Neutrophil (primary cell): ENCODE results near the gene NFIA.
A peak's percentile ranks its signal among the peaks of the same experiment; 100 is the strongest.

ENCODE experiments used
- H3K27ac ChIP-seq: fragments of 200-600 bp; sonication (generic); 2 replicates; pipeline ENCODE4 v1.5.1; 2016; ENCODE audit warnings: mild to moderate bottlenecking, moderate library complexity
- H3K27me3 ChIP-seq: fragments of 200-600 bp; sonication (generic); 2 replicates; pipeline ENCODE4 v1.6.0; 2016; ENCODE audit warnings: mild to moderate bottlenecking
- H3K36me3 ChIP-seq: fragments of 200-600 bp; sonication (generic); 2 replicates; pipeline ENCODE4 v1.5.1; 2017
- H3K4me1 ChIP-seq, 2 experiments: fragments of 200-600 bp in 1 of 2; sonication (generic) in 1 of 2; 1 replicate in 1 of 2; 2 replicates in 1 of 2; pipeline versions ENCODE4 v1.5.1 to v1.6.1; 2013 to 2016; ENCODE audit warnings: low read depth in 1 of 2, low read length in 1 of 2, mild to moderate bottlenecking in 1 of 2, moderate library complexity in 1 of 2; ENCODE audit not compliant: control insufficient read depth in 1 of 2, insufficient read depth in 1 of 2
- H3K4me3 ChIP-seq, 2 experiments: fragments of 200-600 bp in 1 of 2; sonication (generic) in 1 of 2; 1 replicate in 1 of 2; 2 replicates in 1 of 2; pipeline ENCODE4 v1.5.1; 2013 to 2016; ENCODE audit warnings: low read depth in 1 of 2, low read length in 1 of 2, mild to moderate bottlenecking in 1 of 2, moderate library complexity in 1 of 2
- H3K9me3 ChIP-seq: fragments of 200-600 bp; sonication (generic); 2 replicates; pipeline ENCODE4 v1.5.1; 2016
- TF ChIP-seq, protein P1 (sequence below): fragments of 200-600 bp; sonication (generic); IDR thresholded peaks from 2 replicates; pipeline ENCODE4 v1.5.1; 2016; ENCODE audit warnings: antibody characterized with exemption

Gene NFIA

DNA sequence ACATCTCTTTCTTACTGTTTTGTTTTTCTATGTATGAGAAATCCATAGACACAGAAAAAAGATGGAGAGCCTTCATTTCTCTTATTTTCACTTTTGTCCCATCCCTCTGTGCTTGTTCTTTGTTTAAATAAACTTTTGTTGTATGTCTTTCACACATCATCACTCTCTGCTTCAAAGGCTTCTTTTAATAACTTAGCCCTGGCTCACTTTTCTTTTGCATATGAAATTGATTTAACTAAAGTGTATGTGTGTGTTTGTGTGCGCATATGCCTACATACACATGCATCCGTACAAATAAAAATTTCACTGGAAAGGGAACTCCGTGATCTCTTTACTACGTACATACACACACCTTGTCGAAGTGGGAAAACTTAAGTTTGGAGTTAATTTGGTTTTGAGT lies 168.6 kb downstream of the NFIA start:
- TF ChIP-seq, protein P1, sequence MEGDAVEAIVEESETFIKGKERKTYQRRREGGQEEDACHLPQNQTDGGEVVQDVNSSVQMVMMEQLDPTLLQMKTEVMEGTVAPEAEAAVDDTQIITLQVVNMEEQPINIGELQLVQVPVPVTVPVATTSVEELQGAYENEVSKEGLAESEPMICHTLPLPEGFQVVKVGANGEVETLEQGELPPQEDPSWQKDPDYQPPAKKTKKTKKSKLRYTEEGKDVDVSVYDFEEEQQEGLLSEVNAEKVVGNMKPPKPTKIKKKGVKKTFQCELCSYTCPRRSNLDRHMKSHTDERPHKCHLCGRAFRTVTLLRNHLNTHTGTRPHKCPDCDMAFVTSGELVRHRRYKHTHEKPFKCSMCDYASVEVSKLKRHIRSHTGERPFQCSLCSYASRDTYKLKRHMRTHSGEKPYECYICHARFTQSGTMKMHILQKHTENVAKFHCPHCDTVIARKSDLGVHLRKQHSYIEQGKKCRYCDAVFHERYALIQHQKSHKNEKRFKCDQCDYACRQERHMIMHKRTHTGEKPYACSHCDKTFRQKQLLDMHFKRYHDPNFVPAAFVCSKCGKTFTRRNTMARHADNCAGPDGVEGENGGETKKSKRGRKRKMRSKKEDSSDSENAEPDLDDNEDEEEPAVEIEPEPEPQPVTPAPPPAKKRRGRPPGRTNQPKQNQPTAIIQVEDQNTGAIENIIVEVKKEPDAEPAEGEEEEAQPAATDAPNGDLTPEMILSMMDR = no peak
- Histone ChIP-seq H3K36me3 (no peaks in the 10 kb centered on the region), H3K4me3 (no peak overlapping the region), H3K4me1 (peaks cover 38 to 48% of the 10 kb centered on the region in 2 experiments), H3K27ac (no peak overlapping the region), H3K27me3 (no peaks in the 10 kb centered on the region), H3K9me3 (no peaks in the 10 kb centered on the region)

DNA sequence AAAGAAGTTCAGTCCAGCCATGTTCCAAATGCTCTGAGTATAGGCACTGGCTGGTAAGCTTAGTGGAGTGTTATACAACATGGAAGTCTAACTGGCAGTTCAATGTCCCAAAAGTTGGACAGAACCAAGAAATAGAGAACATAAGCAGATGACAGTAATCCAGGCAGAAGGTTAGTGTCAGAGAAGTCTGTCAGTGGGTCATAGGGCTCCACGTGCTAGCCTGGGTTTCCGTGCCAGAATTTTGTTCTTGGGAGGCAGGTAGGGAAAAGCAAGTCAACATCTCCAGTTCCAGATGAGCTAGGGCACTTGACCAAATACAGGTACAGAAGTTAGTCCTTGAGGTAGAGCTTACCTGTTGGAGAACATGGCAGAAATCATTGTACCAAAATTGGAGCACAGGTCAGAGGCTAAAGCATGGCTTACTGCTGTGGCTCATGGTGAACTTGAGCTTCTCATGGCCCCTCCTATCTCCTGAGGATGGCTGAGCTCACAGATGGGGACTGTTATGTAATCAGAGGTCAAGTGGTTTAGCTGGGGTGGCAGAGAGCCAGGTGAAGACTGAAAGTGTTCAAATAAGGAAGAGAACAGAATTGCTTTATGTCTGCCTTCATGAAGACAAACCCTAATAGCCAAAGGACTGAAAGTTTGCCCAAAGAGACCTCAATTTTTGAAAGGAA lies 170.8 kb downstream of the NFIA start:
- Histone ChIP-seq H3K27me3 (no peaks in the 10 kb centered on the region), H3K9me3 (no peaks in the 10 kb centered on the region), H3K36me3 (no peaks in the 10 kb centered on the region), H3K4me3 (no peak overlapping the region), H3K27ac (peak overlapping the region; percentile 65), H3K4me1 (peaks cover 33 to 40% of the 10 kb centered on the region in 2 experiments)
- TF ChIP-seq, protein P1 = no peak

DNA sequence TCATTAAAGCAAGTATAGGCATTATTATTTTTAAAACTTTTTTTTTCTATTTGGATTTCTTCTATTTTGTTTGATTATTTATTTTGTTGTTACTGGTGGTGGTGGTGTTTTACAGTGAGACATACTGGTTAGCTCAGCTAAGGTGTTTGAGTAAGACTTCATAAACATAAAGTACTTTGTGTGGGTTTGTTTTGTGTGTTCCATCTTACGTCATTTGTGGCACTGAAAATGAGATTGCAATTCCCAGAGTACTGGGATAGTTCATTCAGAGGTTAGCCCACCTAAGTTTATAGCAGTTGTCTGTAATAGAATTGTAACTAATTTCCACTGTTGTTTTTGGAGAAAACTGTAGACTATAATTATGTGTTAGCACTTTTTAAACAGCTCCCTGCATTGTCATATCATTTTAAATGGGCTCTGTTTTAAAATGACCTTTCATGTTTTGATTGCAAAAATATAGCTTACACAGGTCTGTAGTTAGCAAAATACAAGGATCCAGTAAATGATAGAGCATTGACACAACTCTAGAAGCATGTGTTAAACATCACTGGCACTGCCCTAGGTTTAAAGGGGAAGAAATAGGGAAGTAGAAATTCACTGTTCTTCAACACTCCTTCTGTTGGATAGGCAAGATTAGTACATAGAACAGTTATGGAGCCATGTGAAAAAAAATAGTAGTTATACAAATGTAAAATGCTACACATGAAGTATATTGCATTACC lies 171.7 kb downstream of the NFIA start:
- Histone ChIP-seq H3K4me3 (no peak overlapping the region), H3K4me1 (peaks cover 28 to 34% of the 10 kb centered on the region in 2 experiments), H3K36me3 (no peaks in the 10 kb centered on the region), H3K9me3 (no peaks in the 10 kb centered on the region), H3K27me3 (no peaks in the 10 kb centered on the region), H3K27ac (peak overlapping the region; percentile 65)
- TF ChIP-seq, protein P1 = no peak

DNA sequence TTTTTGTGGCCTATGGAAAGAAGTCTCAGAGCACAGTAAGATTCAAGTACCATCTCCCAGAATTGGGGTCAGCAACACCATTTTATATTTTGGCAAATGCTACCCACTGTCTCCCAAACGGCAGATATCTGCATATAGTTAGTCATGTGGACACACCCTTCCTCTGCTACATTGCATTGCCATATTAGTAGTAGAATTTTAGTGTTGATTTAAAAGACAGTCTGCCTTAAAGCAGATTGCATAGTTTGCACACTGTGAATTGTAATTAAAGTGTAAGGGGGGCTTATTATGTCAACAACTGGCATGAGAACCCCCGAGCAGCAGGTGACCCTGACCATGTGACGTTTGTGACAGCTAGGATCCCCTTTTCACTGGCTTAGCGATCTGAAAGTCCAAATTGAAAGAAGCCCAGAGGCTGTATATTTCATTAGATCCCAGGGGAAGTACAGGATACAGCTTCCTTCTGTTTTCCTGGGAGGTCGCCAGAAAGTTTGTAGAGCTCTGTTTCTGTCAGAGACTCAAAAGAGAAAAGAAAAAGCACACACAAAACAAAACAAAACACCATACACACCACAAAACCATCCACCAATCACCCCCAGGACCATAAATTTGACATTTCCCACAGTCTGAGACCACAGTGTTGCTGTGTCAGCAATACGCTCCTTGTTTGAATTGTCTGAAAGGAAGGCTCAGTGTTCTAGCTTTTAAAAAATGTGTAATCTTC lies 172.4 kb downstream of the NFIA start:
- Histone ChIP-seq H3K27ac (peak overlapping the region; percentile 65), H3K36me3 (no peaks in the 10 kb centered on the region), H3K9me3 (no peaks in the 10 kb centered on the region), H3K4me1 (peaks cover 28 to 34% of the 10 kb centered on the region in 2 experiments), H3K27me3 (no peaks in the 10 kb centered on the region), H3K4me3 (peak overlapping the region; percentile 25 to 37)
- TF ChIP-seq, protein P1 = no peak

DNA sequence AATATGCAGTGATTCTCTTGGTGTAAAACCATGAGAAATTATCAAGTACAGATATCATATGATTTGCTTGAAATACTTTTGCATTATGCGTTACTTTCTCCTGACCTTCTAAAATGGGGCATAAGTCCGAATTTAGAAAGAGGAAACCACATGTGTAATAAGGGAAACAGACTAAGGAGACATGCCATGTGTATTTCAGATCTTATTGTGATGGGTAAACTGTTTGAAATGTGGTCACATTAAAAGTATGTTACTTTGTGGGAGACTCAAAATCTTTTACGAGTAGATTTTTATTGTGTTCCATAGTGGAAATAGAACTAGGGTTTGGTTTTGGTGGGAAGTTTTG lies 173.0 kb downstream of the NFIA start:
- Histone ChIP-seq H3K4me1 (peaks cover 28 to 34% of the 10 kb centered on the region in 2 experiments), H3K4me3 (peak overlapping the region; percentile 25 to 37), H3K27ac (peak overlapping the region; percentile 65), H3K27me3 (no peaks in the 10 kb centered on the region), H3K36me3 (no peaks in the 10 kb centered on the region), H3K9me3 (no peaks in the 10 kb centered on the region)
- TF ChIP-seq, protein P1 = no peak
